Cardiac muscle cell (in vitro differentiated cells and primary cell): Measurements from ENCODE around the gene TRAPPC10. TPM values are rescaled to one million over a fixed set of nuclear protein-coding genes. Genes with fewer than 3 reads are reported as not detected.

Experiments
- DNase-seq, 2 donors: peaks; one replicate each; pipeline versions ENCODE4 v3.0.0 to v3.0.0-alpha.2; 2010 to 2017; ENCODE audit warnings: low read depth in 1 of 2, low spot score in 1 of 2
- H3K27ac ChIP-seq: fragments of 200-600 bp; sonication (generic); 2 replicates; pipeline ENCODE4 v1.5.1; 2016
- H3K27me3 ChIP-seq: fragments of 200-600 bp; sonication (generic); 2 replicates; pipeline ENCODE4 v1.6.0; 2016; ENCODE audit warnings: control low read depth
- H3K36me3 ChIP-seq: fragments of 200-600 bp; sonication (generic); 2 replicates; pipeline ENCODE4 v1.5.1; 2016; ENCODE audit warnings: control low read depth
- H3K4me1 ChIP-seq: fragments of 200-600 bp; sonication (generic); 2 replicates; pipeline ENCODE4 v1.8.1; 2017; ENCODE audit warnings: low read depth, mild to moderate bottlenecking, mixed run types
- H3K4me3 ChIP-seq: fragments of 200-600 bp; sonication (generic); 2 replicates; pipeline ENCODE4 v1.5.1; 2016; ENCODE audit warnings: mild to moderate bottlenecking
- H3K9me3 ChIP-seq: fragments of 200-600 bp; sonication (generic); 2 replicates; pipeline ENCODE4 v1.5.1; 2017; ENCODE audit warnings: low read depth, mild to moderate bottlenecking, control low read depth
- polyA plus RNA-seq: library from polyadenylated mRNA; unstranded; fragments of >200 nt; fragmentation: Nextera tagmentation; extraction: Ambion mirVana; gene quantifications from 2 replicates; pipeline ENCODE4 v1.2.1, GENCODE V29; 2016
- total RNA-seq: library from RNA; depleted of rRNA; stranded (reverse); fragments of >200 nt; gene quantifications from 2 replicates; pipeline ENCODE4 v1.2.3, GENCODE V29; 2016
- TF ChIP-seq, protein P1 (sequence below): IDR thresholded peaks from 2 replicates; pipeline ENCODE4 v1.5.1; 2012; ENCODE audit warnings: low read depth, mild to moderate bottlenecking, low read length

The TRAPPC10 gene
- total and polyA plus RNA-seq, 2 experiments from 2014 or later: 6.5 to 12.6 TPM

GRCh38 chr21:43969115-43969444 lies 43.0 kb upstream of the TRAPPC10 start:
- Histone ChIP-seq H3K36me3 (peaks cover 2% of the 10 kb centered on the region), H3K4me3 (no peak overlapping the region), H3K4me1 (no peaks in the 10 kb centered on the region), H3K9me3 (no peaks in the 10 kb centered on the region), H3K27ac (no peak overlapping the region), H3K27me3 (no peaks in the 10 kb centered on the region)
- DNase-seq: no peak
- TF ChIP-seq, protein P1, sequence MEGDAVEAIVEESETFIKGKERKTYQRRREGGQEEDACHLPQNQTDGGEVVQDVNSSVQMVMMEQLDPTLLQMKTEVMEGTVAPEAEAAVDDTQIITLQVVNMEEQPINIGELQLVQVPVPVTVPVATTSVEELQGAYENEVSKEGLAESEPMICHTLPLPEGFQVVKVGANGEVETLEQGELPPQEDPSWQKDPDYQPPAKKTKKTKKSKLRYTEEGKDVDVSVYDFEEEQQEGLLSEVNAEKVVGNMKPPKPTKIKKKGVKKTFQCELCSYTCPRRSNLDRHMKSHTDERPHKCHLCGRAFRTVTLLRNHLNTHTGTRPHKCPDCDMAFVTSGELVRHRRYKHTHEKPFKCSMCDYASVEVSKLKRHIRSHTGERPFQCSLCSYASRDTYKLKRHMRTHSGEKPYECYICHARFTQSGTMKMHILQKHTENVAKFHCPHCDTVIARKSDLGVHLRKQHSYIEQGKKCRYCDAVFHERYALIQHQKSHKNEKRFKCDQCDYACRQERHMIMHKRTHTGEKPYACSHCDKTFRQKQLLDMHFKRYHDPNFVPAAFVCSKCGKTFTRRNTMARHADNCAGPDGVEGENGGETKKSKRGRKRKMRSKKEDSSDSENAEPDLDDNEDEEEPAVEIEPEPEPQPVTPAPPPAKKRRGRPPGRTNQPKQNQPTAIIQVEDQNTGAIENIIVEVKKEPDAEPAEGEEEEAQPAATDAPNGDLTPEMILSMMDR: no peak

- TF ChIP-seq, protein P1: no peak
Measured at GRCh38 chr21:43970551-43970950, 41.6 kb upstream of the TRAPPC10 start.

DNA sequence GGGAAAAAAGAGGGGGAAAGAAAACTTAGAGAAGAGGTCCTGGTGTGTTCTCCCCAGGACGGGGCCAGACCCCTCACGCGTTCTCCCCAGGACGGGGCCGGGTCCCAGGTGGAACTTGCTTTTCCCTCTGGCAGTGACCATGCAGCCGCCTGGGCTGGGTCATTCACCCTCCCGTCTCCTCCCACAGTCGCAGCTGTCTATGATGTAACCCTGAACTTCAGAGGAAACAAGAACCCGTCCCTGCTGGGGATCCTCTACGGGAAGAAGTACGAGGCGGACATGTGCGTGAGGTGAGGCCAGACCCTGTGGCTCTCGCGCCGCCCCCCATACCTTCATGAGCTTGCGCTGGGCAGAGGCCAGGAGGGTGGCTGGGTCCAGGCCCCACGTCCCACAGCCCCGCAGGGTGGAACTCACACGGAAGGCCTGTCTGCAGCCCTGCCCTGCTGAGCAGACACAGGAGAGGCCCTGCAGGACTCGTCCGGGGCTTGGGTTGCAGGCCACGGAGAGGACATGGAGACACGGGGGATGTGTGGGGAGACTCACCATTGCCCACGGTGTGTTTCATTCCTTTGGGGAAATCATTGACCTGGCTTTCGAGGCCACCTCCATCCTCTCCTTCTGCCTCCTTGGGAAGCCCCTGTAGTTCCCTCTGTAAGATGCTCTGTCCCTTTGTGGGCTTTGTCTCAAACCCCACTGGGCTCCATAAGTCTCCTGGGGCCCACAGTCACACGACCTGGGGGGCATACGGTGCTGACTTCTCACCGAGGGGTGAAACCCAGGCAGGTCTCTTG lies 40.7 kb upstream of the TRAPPC10 start:
- Histone ChIP-seq H3K4me1 (no peaks in the 10 kb centered on the region), H3K27ac (no peak overlapping the region), H3K27me3 (no peaks in the 10 kb centered on the region), H3K9me3 (no peaks in the 10 kb centered on the region), H3K36me3 (peaks cover 2% of the 10 kb centered on the region), H3K4me3 (no peak overlapping the region)
- DNase-seq: no peak
- TF ChIP-seq, protein P1: no peak

More at GRCh38 chr21:43970551-43970950, 41.6 kb upstream of the TRAPPC10 start:
- Histone ChIP-seq H3K4me3 (no peak overlapping the region), H3K27ac (no peak overlapping the region), H3K9me3 (no peaks in the 10 kb centered on the region), H3K27me3 (no peaks in the 10 kb centered on the region), H3K4me1 (no peaks in the 10 kb centered on the region), H3K36me3 (peaks cover 2% of the 10 kb centered on the region)
- DNase-seq: no peak

DNA sequence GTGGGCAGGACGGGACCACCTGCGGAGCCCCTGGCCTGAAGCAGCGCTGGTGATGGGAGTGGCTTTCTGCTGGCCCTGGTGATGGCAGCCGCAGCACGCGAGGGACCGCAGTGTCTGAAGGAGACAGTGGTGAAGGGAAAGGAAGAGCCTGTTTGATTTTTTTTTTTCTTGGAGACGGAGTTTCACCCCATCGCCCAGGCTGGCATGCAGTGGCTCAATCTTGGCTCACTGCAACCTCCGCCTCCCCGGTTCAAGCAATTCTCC lies 40.2 kb upstream of the TRAPPC10 start:
- H3K4me1 ChIP-seq: no peaks in the 10 kb centered on the region
- H3K4me3 ChIP-seq: no peak overlapping the region
- no peak for DNase-seq
- no peaks in the 10 kb centered on the region for H3K27me3 ChIP-seq
- no peaks in the 10 kb centered on the region for H3K9me3 ChIP-seq
- no peak overlapping the region for H3K27ac ChIP-seq
- peaks cover 2% of the 10 kb centered on the region for H3K36me3 ChIP-seq
- TF ChIP-seq, protein P1: no peak

GRCh38 chr21:43972850-43973633 lies 39.1 kb upstream of the TRAPPC10 start:
- no peak for DNase-seq
- Histone ChIP-seq H3K27me3 (no peaks in the 10 kb centered on the region), H3K9me3 (no peaks in the 10 kb centered on the region), H3K4me1 (no peaks in the 10 kb centered on the region), H3K27ac (no peak overlapping the region), H3K4me3 (no peak overlapping the region), H3K36me3 (peaks cover 2% of the 10 kb centered on the region)
- TF ChIP-seq, protein P1: no peak
